Ovary (tissue), 9 donors: Measurements from ENCODE around the gene HEXD. TPM values are rescaled to one million over a fixed set of nuclear protein-coding genes. Genes with fewer than 3 reads are reported as not detected.
"Not testable (repeated sequence)": the region's sequence is repeated elsewhere in the genome, so short reads cannot be mapped to it uniquely, and the experiment has no call there.

Experiments used
- DNase-seq, 5 donors: peaks; one replicate each; pipeline ENCODE4 v3.0.0-alpha.2; 2019 to 2020
- H3K27ac ChIP-seq, 2 donors: fragments of 200-600 bp; one replicate each; pipeline versions ENCODE4 v1.5.1 to v1.8.0; 2019 to 2022
- H3K27me3 ChIP-seq: fragments of 200-600 bp; one replicate; pipeline ENCODE4 v1.8.0; 2022
- H3K36me3 ChIP-seq: fragments of 200-600 bp; sonication (generic); one replicate; pipeline ENCODE4 v1.5.1; 2019
- H3K4me1 ChIP-seq: one replicate; pipeline ENCODE4 v1.8.1; 2013; ENCODE audit warnings: mild to moderate bottlenecking, moderate library complexity; ENCODE audit not compliant: insufficient read depth
- H3K4me3 ChIP-seq: fragments of 200-600 bp; sonication (generic); one replicate; pipeline ENCODE4 v1.5.1; 2017
- H3K9me3 ChIP-seq, 2 donors: fragments of 200-600 bp in 1 of 2; sonication (generic) in 1 of 2; one replicate each; pipeline versions ENCODE4 v1.5.1 to v1.8.1; 2013 to 2019; ENCODE audit warnings: mild to moderate bottlenecking in 1 of 2, moderate library complexity in 1 of 2
- CTCF ChIP-seq, 3 donors: fragments of 450-650 bp in 2 of 3; fragments of 200-600 bp in 1 of 3; IDR thresholded peaks; one replicate each; pipeline versions ENCODE4 v1.5.1 to v1.8.0; 2016 to 2022; ENCODE audit warnings: antibody characterized with exemption in 3 of 3, mild to moderate bottlenecking in 1 of 3
- EP300 ChIP-seq: sonication (generic); formaldehyde crosslinking; IDR thresholded peaks from one replicate; pipeline ENCODE4 v1.6.1; 2017; ENCODE audit warnings: antibody characterized with exemption
- POLR2A ChIP-seq: fragments of 450-650 bp; IDR thresholded peaks from one replicate; pipeline ENCODE4 v1.6.1; 2017; ENCODE audit warnings: antibody characterized with exemption, mild to moderate bottlenecking, moderate library complexity
- WGBS, 3 donors: extraction: QIAGEN DNeasy Blood & Tissue Kit in 1 of 3; methylation state at CpG; one replicate each; pipeline versions ENCODE4 v1.1.5 to v1.1.7; 2013 to 2017; 5-methylcytosine and 5-hydroxymethylcytosine counted together
- intact Hi-C, 4 donors: fragments of 100-400 bp; cut with DNase I; formaldehyde crosslinking; loops; one replicate each; pipeline versions ENCODE4 v1.11.0 to v1.15.1; 2022 to 2023
- polyA plus RNA-seq, 2 donors: library from polyadenylated mRNA; stranded (reverse); fragments of 200-250 nt in 1 of 2; fragments of 350-450 nt in 1 of 2; fragmentation: Illumina TruSeq in 1 of 2; extraction: RNeasy Lipid Tissue Mini Kit (QIAGEN cat#74804) in 1 of 2; gene quantifications; one replicate each; pipeline ENCODE4 v1.2.3, GENCODE V29; 2013 to 2014
- total RNA-seq, 7 donors: library from RNA; depleted of rRNA in 2 of 7; stranded (reverse); fragments of >200 nt in 2 of 7; fragmentation: NEBNext Ultra II Directional in 3 of 7; extraction: Animal tissue kit (Norgen Biotek cat#: 25700) in 3 of 7; gene quantifications; one replicate each; pipeline versions ENCODE4 v1.1.0 to v1.2.4, GENCODE V29; 2016 to 2023
- donor health status: DM: no; HTN: no; CAD: no; lungs with moderate emphysema.
- donor health status: DM: no; HTN: no; CAD: no.
- donor health status: Bipolar disorder and iron deficiency.
- donor health status: DM: yes; HTN: yes; CAD: no.
- donor health status: DM: no; HTN: no; CAD: no.
- donor health status: DM: yes; HTN: yes; CAD: no.

Gene HEXD
- total and polyA plus RNA-seq, 9 donors: 8.7 to 74.7 (median 46.6) TPM

DNA sequence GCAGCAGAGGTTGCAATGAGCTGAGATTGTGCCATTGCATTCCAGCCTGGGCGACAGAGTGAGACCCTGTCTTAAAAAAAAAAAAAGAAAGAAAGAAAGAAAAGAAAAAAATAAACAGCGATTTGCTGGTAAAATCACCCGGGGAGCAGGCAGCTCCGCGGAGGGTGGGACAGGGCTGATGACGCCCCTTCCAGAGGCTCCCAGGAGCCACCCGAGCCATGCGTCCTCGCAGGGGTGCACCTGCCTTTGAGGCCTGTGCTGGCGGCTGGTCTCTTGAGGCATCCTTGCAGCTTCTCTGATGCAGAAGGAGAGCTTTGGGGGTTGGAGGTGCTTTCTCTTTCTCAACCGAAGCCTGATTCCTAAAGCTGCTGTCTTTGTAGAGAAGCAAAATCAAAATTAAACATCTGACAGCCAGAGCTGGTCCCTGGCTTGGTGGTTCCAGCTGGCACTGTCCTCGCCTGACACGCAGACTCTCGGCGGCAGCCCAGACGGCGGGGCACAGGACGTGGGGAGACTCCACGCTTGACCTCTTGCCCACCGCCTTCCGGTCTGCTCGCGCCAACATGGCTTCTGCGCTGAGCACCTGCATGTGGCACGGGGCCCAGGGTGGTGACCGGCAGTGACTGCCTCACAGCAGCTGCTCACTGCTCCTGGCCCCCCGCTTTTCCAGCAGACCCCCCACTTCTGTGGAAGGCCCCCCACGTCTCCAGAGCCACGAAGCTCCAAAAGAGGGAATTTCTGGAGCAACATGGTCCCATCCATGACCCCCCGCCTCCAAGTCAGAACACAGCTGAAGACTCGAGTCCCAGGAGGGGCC, 40.0 kb upstream of the HEXD start:
- H3K9me3 ChIP-seq: no peaks in the 10 kb centered on the region
- no peaks in the 10 kb centered on the region for H3K36me3 ChIP-seq
- TF ChIP-seq EP300 (no peak), POLR2A (no peak), CTCF (IDR thresholded peaks at IDR 0.05) (no peak)
- no peak overlapping the region for H3K4me3 ChIP-seq
- H3K27me3 ChIP-seq: no peaks in the 10 kb centered on the region
- intact Hi-C loops: no loop called here
- WGBS, 3 donors: 64 to 76% (median 74%) methylated on average over 26 to 31 of the region's 31 CpGs
- H3K27ac ChIP-seq: no peak overlapping the region
- DNase-seq: no peak
- H3K4me1 ChIP-seq: peaks cover 1% of the 10 kb centered on the region

- H3K9me3 ChIP-seq: no peaks in the 10 kb centered on the region
- no peak overlapping the region for H3K4me3 ChIP-seq
- intact Hi-C loops: no loop called here
- H3K27ac ChIP-seq: no peak overlapping the region
- DNase-seq: no peak
- 55 to 58% (median 57%) methylated on average over 9 to 10 of the region's 10 CpGs for WGBS, 3 donors
- no peaks in the 10 kb centered on the region for H3K36me3 ChIP-seq
- TF ChIP-seq EP300 (no peak), CTCF (IDR thresholded peaks at IDR 0.05) (no peak), POLR2A (no peak)
- H3K4me1 ChIP-seq: peaks cover 1% of the 10 kb centered on the region
- H3K27me3 ChIP-seq: no peaks in the 10 kb centered on the region
These were observed 39.5 kb upstream of the HEXD start for GRCh38 chr17:82378741-82379021.

DNA sequence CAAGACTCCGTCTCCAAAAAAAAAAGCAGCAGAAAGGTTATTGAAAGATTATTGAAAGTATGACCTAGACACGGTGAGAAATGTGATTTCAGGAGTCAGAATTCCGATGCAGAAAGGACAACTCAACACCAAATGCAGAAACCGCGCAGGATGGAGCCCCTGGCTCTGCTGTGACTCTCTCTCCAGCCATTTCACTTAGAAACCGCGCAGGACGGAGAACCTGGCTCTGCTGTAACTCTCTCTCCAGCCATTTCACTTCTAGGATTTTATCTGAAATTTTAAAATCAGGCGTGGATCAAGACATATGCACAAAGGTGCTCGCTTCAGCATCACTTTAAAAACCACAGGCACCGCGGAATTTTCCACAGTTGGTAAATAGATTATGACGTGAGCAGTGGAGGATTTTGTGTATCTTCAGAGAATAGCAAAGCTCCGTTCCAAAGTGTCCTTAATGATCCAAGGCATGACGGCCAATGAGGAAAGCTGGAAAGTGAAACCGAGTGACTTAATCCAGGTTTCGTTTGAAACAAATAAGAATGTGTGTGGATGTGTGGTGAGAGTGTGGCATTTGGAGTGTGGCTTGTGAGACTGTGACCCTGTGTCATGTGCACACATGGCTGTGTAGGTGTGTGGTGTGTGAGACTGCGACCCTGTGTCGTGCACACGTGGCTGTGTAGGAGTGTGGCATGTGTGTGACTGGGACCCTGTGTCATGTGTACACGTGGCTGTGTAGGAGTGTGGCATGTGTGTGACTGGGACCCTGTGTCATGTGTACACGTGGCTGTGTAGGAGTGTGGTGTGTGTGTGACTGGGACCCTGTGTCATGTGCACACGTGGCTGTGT, 37.1 kb upstream of the HEXD start:
- WGBS, 3 donors: 36 to 55% (median 46%) methylated on average over 23 of the region's 23 CpGs
- Histone ChIP-seq H3K4me1 (peaks cover 1% of the 10 kb centered on the region), H3K27ac (no peak overlapping the region), H3K4me3 (no peak overlapping the region), H3K36me3 (no peaks in the 10 kb centered on the region), H3K27me3 (no peaks in the 10 kb centered on the region), H3K9me3 (no peaks in the 10 kb centered on the region)
- TF ChIP-seq POLR2A: no peak
- DNase-seq: no peak
- intact Hi-C loops: no loop called here

DNA sequence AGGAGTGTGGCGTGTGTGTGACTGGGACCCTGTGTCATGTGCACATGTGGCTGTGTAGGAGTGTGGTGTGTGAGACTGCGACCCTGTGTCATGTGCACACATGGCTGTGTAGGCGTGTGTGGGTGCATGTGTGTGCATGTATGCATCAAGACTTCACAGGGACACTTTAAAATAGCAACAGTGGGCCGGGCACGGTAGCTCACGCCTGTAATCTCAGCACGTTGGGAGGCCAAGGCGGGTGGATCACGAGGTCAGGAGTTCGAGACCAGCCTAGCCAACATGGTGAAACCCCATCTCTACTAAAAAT, 36.5 kb upstream of the HEXD start:
- DNase-seq, H3K4me1 ChIP-seq, H3K27me3 ChIP-seq, H3K9me3 ChIP-seq, intact Hi-C loops, H3K4me3 ChIP-seq, H3K27ac ChIP-seq, H3K36me3 ChIP-seq: not testable (repeated sequence)
- WGBS, 3 donors: 56 to 74% (median 57%) methylated on average over 10 of the region's 10 CpGs

- intact Hi-C loops, H3K27ac ChIP-seq, H3K9me3 ChIP-seq, H3K27me3 ChIP-seq, H3K4me1 ChIP-seq, DNase-seq, H3K4me3 ChIP-seq, H3K36me3 ChIP-seq: not testable (repeated sequence)
- 63 to 74% (median 68%) methylated on average over 21 of the region's 21 CpGs for WGBS, 3 donors
These were observed 35.8 kb upstream of the HEXD start for GRCh38 chr17:82382220-82382932.

DNA sequence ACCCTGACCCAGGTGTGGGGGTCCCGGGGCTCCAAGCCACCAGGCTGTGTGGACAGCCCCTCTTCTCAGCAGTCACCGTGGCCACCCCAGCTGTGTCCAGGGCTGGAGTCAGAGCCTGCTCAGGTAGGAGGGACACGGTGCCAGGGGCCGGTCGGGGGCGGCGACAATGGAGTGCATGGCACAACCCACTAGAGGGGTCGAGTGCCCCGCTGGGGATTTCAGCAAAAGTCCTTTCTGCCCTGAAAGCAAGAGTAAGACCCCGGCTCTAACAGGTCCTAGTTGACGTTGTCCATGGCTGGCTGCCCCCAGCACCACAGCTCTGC, 35.3 kb upstream of the HEXD start:
- WGBS, 3 donors: 63 to 79% (median 66%) methylated on average over 11 of the region's 11 CpGs
- Histone ChIP-seq H3K4me1 (peaks cover 1% of the 10 kb centered on the region), H3K9me3 (no peaks in the 10 kb centered on the region), H3K27ac (no peak overlapping the region), H3K36me3 (no peaks in the 10 kb centered on the region), H3K27me3 (no peaks in the 10 kb centered on the region), H3K4me3 (no peak overlapping the region)
- intact Hi-C loops: no loop called here
- DNase-seq: no peak
- TF ChIP-seq EP300 (no peak), POLR2A (no peak), CTCF (IDR thresholded peaks at IDR 0.05) (no peak)
